Glutamatergic neuron (in vitro differentiated cells): ENCODE measurements around the gene DNAJA4. TPM values are rescaled to one million over a fixed set of nuclear protein-coding genes. Genes with fewer than 3 reads are reported as not detected.

Experiments used
- DNase-seq: peaks from one replicate; pipeline ENCODE4 v3.0.0; 2022
- H3K27ac Mint-ChIP-seq: one replicate; pipeline ENCODE4 v1.8.0; 2020; ENCODE audit warnings: mild to moderate bottlenecking, mixed read lengths, inconsistent platforms; ENCODE audit not compliant: unreplicated experiment
- H3K27me3 Mint-ChIP-seq: one replicate; pipeline ENCODE4 v1.8.0; 2020; ENCODE audit warnings: mild to moderate bottlenecking, moderate library complexity, mixed read lengths, inconsistent platforms; ENCODE audit not compliant: unreplicated experiment
- H3K36me3 Mint-ChIP-seq: one replicate; pipeline ENCODE4 v1.8.0; 2020; ENCODE audit warnings: mild to moderate bottlenecking, mixed read lengths, inconsistent platforms; ENCODE audit not compliant: unreplicated experiment
- H3K4me1 Mint-ChIP-seq: one replicate; pipeline ENCODE4 v1.8.0; 2020; ENCODE audit warnings: mild to moderate bottlenecking, low read depth, mixed read lengths, inconsistent platforms; ENCODE audit not compliant: unreplicated experiment
- H3K4me3 Mint-ChIP-seq: one replicate; pipeline ENCODE4 v1.8.0; 2020; ENCODE audit warnings: mild to moderate bottlenecking, mixed read lengths, inconsistent platforms; ENCODE audit not compliant: unreplicated experiment
- H3K9me3 Mint-ChIP-seq: one replicate; pipeline ENCODE4 v1.8.0; 2020; ENCODE audit warnings: mild to moderate bottlenecking, moderate library complexity, mixed read lengths, inconsistent platforms; ENCODE audit not compliant: unreplicated experiment
- CTCF ChIP-seq: fragments of 200-600 bp; sonication (generic); IDR thresholded peaks from one replicate; pipeline ENCODE4 v1.5.0; 2021; ENCODE audit not compliant: partially characterized antibody, unreplicated experiment
- total RNA-seq: library from RNA; stranded (reverse); fragmentation: NEBNext Ultra II Directional; extraction: Animal tissue kit (Norgen Biotek cat#: 25700); gene quantifications from one replicate; pipeline ENCODE4 v1.2.1, GENCODE V29; 2021; ENCODE audit not compliant: unreplicated experiment

The DNAJA4 gene
- total RNA-seq, 1 donor from 2014 or later: 2.4 TPM

- H3K36me3 Mint-ChIP-seq: no peaks in the 10 kb centered on the region
- H3K27ac Mint-ChIP-seq: peak overlapping the region; percentile 90
Measured at GRCh38 chr15:78323693-78324092, 59.3 kb downstream of the DNAJA4 start.

GRCh38 chr15:78324144-78324543, 59.8 kb downstream of the DNAJA4 start:
- Mint-ChIP-seq H3K4me1 (peaks cover 22% of the 10 kb centered on the region), H3K4me3 (no peak overlapping the region), H3K27me3 (peaks cover 5% of the 10 kb centered on the region), H3K9me3 (peaks cover under 1% of the 10 kb centered on the region), H3K36me3 (no peaks in the 10 kb centered on the region), H3K27ac (no peak overlapping the region)
- no peak for DNase-seq
- no peak for TF ChIP-seq CTCF

More at GRCh38 chr15:78323693-78324092, 59.3 kb downstream of the DNAJA4 start:
- peaks cover 5% of the 10 kb centered on the region for H3K27me3 Mint-ChIP-seq
- H3K4me3 Mint-ChIP-seq: no peak overlapping the region
- peaks cover 2% of the 10 kb centered on the region for H3K9me3 Mint-ChIP-seq
- DNase-seq: no peak
- peaks cover 22% of the 10 kb centered on the region for H3K4me1 Mint-ChIP-seq
- no peak for TF ChIP-seq CTCF

- no peak overlapping the region for H3K27ac Mint-ChIP-seq
- H3K4me1 Mint-ChIP-seq: peaks cover 18% of the 10 kb centered on the region
- H3K4me3 Mint-ChIP-seq: no peak overlapping the region
- H3K36me3 Mint-ChIP-seq: no peaks in the 10 kb centered on the region
- no peaks in the 10 kb centered on the region for H3K9me3 Mint-ChIP-seq
- peaks cover 6% of the 10 kb centered on the region for H3K27me3 Mint-ChIP-seq
- no peak for DNase-seq
- no peak for TF ChIP-seq CTCF
Measured at GRCh38 chr15:78325092-78325843, 60.9 kb downstream of the DNAJA4 start.

GRCh38 chr15:78327466-78327865, 63.1 kb downstream of the DNAJA4 start:
- DNase-seq: no peak
- Mint-ChIP-seq H3K4me3 (no peak overlapping the region), H3K9me3 (no peaks in the 10 kb centered on the region), H3K27ac (no peak overlapping the region), H3K4me1 (peaks cover 11% of the 10 kb centered on the region), H3K27me3 (peaks cover 6% of the 10 kb centered on the region), H3K36me3 (no peaks in the 10 kb centered on the region)
- no peak for TF ChIP-seq CTCF

GRCh38 chr15:78329625-78330024, 65.3 kb downstream of the DNAJA4 start:
- DNase-seq: no peak
- H3K36me3 Mint-ChIP-seq: no peaks in the 10 kb centered on the region
- no peak overlapping the region for H3K27ac Mint-ChIP-seq
- peaks cover 6% of the 10 kb centered on the region for H3K9me3 Mint-ChIP-seq
- H3K27me3 Mint-ChIP-seq: peaks cover 3% of the 10 kb centered on the region
- no peaks in the 10 kb centered on the region for H3K4me1 Mint-ChIP-seq
- H3K4me3 Mint-ChIP-seq: no peak overlapping the region
- no peak for TF ChIP-seq CTCF

Other genes with a start within 250 kb of the DNAJA4 start
- 45.3 TPM for gene TBC1D2B, start 186.9 kb upstream of the DNAJA4 start, total RNA-seq
- not detected for gene SH2D7, start 172.0 kb upstream of the DNAJA4 start, total RNA-seq
- gene CIB2, start 133.1 kb upstream of the DNAJA4 start, total RNA-seq: 131 TPM
- 40.2 TPM for gene IDH3A, start 115.2 kb upstream of the DNAJA4 start, total RNA-seq
- not detected for gene ACSBG1, start 30.0 kb upstream of the DNAJA4 start, total RNA-seq
- gene SKIC8, start 35.0 kb downstream of the DNAJA4 start, total RNA-seq: 43.9 TPM
- gene CRABP1, start 75.8 kb downstream of the DNAJA4 start, total RNA-seq: 314 TPM
- 82.4 TPM for gene IREB2, start 173.7 kb downstream of the DNAJA4 start, total RNA-seq
- gene HYKK, start 243.0 kb downstream of the DNAJA4 start, total RNA-seq: 2.8 TPM